ENCODE data around the gene SDK1.

DNA sequence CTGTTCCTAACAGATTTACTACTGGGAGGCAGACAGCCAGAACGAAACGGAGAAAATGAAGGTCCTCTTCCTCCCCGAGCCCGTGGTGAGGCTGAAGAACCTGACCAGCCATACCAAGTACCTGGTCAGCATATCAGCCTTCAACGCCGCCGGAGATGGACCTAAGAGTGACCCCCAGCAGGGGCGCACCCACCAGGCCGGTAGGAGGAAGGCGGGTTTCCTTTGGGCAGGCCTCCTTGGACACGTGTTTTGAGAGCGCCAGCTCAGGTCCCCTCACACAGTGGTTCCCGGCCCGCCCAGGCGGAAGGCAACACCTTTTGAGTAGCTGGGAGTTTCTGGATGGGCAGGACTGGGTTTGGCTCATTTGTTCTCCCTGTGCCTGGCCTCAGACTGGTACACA lies 907.0 kb downstream of the SDK1 start:
- no peak for TF ChIP-seq POLR2A (IDR thresholded peaks at IDR 0.05; ENCODE audit: low read length)
- no peak for TF ChIP-seq GATA1 (IDR thresholded peaks at IDR 0.05; ENCODE audit: low read depth, low read length)
